Activated CD4-positive, alpha-beta T cell treated with anti-CD3 and anti-CD28 coated beads, Interleukin-2, Interleukin-6, amounts not matched to agents 100 ng/mL and 50 ng/mL, durations not matched to agents 16 hours and 8 hours (primary cell): ENCODE data around the gene PDILT.
A peak's percentile ranks its signal among the peaks of the same experiment; 100 is the strongest.
"Not testable (repeated sequence)": the region's sequence is repeated elsewhere in the genome, so short reads cannot be mapped to it uniquely, and the experiment has no call there.

ENCODE experiments used
- DNase-seq: peaks from one replicate; pipeline ENCODE4 v3.0.0-alpha.2; 2020

PDILT gene, protein sequence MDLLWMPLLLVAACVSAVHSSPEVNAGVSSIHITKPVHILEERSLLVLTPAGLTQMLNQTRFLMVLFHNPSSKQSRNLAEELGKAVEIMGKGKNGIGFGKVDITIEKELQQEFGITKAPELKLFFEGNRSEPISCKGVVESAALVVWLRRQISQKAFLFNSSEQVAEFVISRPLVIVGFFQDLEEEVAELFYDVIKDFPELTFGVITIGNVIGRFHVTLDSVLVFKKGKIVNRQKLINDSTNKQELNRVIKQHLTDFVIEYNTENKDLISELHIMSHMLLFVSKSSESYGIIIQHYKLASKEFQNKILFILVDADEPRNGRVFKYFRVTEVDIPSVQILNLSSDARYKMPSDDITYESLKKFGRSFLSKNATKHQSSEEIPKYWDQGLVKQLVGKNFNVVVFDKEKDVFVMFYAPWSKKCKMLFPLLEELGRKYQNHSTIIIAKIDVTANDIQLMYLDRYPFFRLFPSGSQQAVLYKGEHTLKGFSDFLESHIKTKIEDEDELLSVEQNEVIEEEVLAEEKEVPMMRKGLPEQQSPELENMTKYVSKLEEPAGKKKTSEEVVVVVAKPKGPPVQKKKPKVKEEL

DNA sequence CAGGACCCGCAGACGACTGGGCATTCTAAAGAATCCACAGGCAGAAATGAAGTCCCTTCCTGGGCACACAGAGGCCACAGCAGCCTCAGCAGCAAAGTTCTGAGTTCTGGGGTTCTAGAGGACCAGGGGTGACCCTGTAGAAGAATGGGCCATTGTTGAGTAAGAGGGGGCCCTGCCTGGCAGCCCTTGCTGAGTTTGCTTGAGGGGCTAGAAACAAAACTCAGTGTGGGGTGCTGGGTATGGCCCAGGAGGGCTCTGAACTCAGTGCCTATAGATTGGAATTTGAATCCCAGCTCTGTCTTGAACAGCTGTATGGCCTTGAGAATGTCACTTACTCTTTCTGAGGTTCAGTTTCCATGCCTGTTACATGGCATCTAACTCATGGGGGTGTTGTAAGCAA lies at the start of gene PDILT:
TSS of gene PDILT (minus strand) at position 101 of the 400 bp plus-strand sequence. CDS start 5,437 bp downstream, outside the sequence.
- DNase-seq, result no peak

GRCh38 chr16:20453633-20454032 lies 49.1 kb upstream of the PDILT start:
- not testable (repeated sequence) for DNase-seq

DNA sequence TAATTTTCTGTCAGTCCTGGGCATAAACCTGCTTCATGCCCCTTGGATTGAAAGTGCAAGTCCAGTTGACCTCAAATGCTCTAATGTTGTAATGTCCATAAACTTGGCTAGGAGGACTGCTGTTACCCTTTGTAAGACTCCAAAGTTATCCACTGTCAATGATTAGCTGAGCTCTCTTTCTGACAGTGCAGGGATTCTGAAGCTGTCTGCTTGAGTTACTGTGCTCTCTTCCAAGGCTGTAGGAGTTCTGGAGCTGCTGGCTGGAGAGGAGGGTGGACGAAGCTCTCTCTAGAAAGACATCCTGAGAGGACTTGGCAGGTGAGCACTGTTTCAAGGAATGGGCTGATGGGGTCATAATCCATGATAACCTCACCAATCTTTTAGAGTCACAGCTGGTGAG lies 46.8 kb upstream of the PDILT start, which contains the start of gene ACSM2A:
TSS of gene ACSM2A (plus strand) at position 158 of the 400 bp plus-strand sequence. CDS start 8,594 bp downstream, outside the sequence.
- DNase-seq, result not testable (repeated sequence)

- not testable (repeated sequence) for DNase-seq
Measured at GRCh38 chr16:20446652-20447393, 42.3 kb upstream of the PDILT start.

DNA sequence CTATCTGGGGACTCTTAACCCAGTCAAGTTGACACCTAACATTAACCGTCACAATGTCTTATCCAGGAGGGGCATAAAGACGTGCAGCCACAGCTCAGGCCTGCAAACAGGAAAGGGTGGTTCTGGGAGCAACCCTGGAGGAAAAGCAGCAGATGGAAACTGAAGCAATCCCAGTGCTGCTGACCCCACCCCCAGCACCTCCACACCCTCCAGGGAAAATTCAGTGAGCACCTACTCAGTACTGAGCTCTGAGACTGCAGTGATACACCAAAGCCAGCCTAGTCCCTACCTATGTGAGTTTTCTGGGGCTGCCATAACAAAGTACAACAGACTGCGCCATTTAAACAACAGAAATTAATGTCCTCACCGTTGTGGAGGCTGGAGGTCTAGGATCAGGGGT lies 37.3 kb upstream of the PDILT start:
- not testable (repeated sequence) for DNase-seq

- no peak for DNase-seq
Measured at GRCh38 chr16:20441191-20441590, 36.7 kb upstream of the PDILT start.

DNA sequence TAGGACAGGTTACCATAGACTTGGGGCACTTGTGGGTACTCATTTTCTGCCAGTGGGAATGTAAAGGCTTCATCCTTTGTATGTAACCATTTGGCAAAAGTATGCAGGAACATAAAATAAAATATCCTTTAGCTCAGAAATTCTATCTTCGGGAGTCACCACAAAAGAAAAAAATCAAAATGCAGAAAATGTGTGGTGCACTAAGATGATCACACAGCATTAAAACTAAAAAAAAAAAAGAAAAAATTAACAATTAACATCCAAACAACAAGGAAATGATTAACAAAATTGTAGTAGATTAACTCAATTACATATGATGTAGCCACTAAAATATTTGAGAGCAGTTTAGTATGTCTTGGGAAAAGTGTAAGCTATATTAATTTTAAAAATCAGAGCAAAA lies 36.2 kb upstream of the PDILT start:
- DNase-seq, result not testable (repeated sequence)

DNA sequence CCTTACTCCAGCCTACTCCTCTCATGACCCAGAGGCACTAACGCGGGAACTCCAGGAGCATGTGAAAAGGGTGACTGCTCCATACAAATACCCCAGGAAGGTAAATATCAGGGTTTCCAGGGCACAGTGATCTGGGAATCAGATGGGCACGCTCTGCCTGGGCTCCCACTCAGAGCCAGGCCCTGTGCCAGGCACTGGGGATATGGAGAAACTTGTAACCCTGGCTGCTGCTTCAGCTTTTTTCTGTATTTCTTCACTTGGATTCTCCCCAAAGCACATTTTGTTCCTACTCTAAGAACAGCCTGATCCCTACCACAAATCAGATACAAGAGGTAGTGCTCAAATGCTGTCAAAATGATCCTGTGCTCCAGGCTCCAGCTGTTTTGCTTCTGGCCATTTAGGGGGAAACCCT lies 35.3 kb upstream of the PDILT start:
- DNase-seq, result not testable (repeated sequence)

- not testable (repeated sequence) for DNase-seq
Measured at GRCh38 chr16:20438950-20439349, 34.4 kb upstream of the PDILT start.

DNA sequence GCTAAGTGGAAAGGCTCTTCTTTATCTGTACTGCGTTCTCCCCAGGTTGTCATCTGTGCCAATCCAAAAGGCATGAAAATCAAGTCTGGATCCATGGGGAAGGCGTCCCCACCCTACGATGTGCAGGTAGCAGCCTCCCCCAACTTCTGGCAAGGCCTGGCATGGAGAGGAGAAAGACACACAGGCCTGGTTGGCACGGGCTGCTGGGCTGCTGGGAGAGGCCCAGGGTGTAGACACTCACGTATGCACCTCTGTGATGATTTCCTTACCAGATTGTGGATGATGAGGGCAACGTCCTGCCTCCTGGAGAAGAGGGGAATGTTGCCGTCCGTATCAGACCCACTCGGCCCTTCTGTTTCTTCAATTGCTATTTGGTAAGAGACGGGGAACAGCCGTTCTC lies 26.4 kb upstream of the PDILT start:
- DNase-seq, result no peak

GRCh38 chr16:20430480-20430879 lies 25.9 kb upstream of the PDILT start:
- DNase-seq, result not testable (repeated sequence)

- not testable (repeated sequence) for DNase-seq
Measured at GRCh38 chr16:20429499-20429898, 25.0 kb upstream of the PDILT start.

DNA sequence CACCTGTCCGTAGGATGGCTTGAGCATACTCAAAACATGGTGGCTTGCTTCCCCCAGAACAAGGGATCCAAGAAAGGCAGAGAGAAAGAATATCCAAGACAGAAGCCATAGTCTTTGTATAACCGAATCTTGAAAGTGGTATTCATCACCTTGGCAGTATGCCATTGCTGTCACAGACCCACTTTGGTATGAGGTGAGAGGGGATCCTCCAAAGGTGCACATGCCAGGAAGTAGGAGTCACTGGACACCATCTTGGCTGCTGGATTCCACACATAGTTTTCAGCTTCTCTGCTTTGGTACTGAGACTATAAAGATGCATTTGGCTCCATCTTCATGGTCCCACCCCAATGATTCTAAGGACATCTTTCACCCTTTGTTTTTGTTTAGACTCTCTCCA lies 22.9 kb upstream of the PDILT start:
- not testable (repeated sequence) for DNase-seq

DNA sequence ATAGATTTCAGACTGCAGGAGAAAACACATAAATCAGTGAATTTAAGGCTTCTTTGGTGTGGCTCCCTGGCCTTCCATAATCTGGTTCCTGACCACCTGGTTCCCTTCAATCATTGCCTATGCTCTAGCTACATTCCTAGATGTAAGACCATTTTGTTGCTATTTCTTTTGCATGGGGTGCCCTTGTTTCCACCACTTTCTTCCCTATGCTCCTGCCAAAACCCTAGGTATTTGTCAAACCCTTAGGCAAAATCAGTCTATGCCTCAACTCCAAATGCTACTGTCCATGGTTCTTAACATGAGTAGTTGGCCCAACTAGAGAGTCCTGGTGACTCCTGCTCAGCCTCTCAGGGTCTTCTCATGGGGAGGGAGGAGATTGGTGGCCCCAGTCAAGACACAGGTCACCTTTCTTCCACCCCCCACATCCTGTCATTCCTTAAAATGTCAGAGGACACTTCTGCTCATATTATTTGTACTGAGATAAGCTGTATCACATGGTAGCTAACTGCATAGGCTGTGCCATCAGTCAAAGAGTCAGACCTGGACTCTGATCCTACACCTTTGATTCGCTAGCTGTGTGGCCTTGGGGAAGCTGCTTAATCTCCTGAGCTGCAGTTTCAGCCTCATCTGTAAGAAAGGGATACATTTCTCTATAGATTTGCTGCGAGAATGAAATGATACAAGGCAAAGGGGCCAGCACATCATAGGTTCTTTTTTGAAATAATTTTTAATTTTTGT lies 19.8 kb upstream of the PDILT start:
- no peak for DNase-seq

DNA sequence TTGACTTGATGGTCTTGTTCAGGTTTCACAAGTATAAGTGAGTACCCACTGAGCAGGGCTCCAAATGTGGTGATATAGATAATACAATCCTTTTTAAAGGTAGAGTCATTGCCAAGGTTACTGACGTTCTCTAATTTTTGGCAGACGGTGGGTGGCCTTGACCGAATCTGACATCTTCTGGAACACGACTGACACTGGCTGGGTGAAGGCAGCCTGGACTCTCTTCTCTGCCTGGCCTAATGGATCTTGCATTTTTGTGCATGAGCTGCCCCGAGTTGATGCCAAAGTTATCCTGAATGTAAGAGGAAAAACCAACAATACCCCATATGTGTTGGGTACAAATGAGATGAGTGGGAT lies 19.2 kb upstream of the PDILT start:
- not testable (repeated sequence) for DNase-seq

DNA sequence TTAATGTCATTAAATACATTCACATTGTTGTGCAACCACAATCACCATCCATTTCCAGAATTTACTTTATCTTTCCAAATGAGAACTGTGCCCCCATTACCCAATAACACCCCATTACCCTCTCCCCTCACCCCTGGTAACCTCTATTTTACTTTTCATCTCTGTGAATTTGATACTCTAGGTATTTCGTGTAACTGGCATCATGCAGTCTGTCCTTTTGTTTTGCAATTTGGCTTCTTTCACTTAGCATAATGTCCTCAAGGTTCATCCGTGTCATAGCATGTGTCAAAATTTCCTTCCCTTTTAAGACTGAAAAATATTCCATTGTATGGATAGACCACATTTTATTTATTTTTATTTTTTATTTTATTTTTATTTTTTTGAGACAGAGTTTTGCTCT lies 17.2 kb upstream of the PDILT start:
- not testable (repeated sequence) for DNase-seq

DNA sequence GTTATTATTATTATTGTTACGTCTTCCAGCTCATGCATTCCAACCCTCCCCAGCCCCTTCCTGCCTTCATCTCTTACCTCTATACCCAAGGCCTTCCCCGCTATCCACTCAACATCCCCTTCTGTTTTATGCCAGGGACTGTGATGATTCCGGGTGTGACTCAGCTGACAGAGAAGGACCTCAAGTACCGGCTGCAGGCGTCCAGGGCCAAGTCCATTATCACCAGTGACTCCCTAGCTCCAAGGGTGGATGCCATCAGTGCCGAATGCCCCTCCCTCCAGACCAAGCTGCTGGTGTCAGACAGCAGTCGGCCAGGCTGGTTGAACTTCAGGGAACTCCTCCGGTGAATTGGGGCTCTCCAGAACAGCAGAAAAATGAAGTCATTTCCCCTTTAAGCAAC lies 14.6 kb upstream of the PDILT start:
- not testable (repeated sequence) for DNase-seq

DNA sequence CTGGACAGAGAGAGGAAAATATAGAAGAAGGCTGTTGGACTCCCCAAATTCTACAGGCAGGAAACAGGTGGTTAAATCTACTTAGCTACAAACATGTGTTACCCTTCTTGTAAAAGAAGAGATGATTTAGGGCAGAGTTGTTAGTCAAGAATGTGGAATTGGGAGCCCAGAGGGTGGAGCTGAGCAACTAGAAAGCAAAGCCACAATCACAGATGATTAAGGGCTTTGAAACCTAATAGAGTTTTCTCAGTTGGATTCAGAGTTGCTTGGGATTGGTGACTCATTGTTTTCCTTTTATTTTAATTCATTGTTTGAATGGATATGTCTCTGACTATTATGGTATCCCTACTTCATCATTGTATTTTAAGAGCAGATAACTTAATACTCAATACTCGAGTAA lies 11.0 kb upstream of the PDILT start:
- no peak for DNase-seq

DNA sequence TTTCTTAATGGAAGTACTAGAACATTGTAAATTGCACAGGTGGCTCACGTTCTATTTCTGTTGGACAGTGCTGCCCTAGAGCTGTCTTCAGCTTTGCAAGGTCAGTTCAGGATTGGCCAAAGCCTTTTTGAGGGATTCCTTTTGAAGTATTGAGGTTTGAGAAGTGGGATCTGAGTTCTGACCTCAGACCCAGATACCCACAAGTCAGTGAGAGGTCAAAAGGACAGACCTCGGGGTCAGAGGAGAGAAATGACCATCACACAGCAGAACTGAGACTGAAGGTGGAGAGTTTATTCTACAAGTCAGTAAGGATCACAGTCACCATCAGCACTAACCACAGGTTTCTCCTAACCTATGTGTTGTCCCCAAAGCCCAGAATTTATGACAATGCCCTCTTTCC lies 6.5 kb upstream of the PDILT start:
- no peak for DNase-seq

DNA sequence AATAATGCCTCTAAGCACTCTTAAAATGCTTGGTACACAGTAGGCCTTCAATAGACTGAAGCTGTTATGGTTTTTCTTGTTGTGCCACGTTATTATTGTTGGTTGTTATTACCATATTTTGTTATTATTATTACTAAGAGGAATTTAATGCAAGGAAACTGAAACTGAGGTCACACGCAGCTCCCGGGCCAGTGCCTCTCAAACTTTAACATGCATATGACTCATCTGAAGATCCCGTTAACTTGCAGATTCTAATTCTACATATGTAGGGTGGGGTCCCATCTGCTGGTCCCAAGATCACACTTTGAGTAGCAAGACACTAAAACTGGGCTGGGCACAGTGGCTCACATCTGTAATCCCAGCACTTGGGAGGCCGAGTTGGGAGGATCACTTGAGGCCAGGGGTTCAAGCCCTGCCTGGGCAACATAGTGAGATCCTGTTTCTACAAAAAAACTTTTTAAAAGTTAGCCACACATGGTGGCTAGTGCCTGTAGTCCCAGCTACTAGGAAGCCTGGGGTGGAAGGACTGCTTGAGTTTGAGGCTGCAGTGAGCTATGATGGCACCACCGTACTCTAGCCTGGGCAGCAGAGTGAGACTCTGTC lies 5.7 kb upstream of the PDILT start:
- peak; percentile 9 for DNase-seq

- no peak for DNase-seq
Measured at GRCh38 chr16:20409398-20410120, 5.0 kb upstream of the PDILT start, which contains the start of gene ACSM5. Gene ACSM5 (plus strand): TSS chr16:20409534. CDS start chr16:20411485, 1,951 bp downstream.

- DNase-seq, result no peak
Measured at GRCh38 chr16:20402651-20403050, 1.9 kb downstream of the PDILT start.
